ENCODE measurements around the gene PLOD3.

DNA sequence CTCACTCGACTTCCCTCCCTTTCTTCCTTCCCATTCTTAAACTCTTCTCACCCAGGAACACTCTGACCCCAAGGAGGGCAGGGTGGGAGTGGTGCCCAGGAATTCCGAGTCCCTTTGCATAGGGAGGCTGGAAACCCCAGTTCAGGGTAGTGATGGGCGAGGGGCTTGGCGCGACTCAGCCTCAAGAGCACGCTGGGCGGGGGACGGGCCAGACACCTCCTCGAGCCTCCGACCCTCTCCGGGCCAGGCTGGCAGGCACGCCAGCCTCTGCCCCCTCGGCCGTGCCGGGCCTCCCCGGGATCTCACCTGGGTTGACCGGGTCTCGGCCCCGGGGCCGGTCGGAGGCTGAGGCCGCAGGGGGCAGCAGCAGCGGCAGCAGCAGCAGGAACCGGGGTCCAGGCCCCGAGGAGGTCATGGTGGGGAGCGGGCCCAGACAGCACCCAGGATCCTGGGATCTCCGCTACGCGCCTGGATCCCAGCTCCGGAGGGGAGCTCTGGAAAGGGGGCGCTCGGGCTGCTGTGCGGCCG, 457 bp downstream of the PLOD3 start:
- no peak for TF ChIP-seq EP300 (IDR thresholded peaks at IDR 0.05)
- TF ChIP-seq, protein P1, sequence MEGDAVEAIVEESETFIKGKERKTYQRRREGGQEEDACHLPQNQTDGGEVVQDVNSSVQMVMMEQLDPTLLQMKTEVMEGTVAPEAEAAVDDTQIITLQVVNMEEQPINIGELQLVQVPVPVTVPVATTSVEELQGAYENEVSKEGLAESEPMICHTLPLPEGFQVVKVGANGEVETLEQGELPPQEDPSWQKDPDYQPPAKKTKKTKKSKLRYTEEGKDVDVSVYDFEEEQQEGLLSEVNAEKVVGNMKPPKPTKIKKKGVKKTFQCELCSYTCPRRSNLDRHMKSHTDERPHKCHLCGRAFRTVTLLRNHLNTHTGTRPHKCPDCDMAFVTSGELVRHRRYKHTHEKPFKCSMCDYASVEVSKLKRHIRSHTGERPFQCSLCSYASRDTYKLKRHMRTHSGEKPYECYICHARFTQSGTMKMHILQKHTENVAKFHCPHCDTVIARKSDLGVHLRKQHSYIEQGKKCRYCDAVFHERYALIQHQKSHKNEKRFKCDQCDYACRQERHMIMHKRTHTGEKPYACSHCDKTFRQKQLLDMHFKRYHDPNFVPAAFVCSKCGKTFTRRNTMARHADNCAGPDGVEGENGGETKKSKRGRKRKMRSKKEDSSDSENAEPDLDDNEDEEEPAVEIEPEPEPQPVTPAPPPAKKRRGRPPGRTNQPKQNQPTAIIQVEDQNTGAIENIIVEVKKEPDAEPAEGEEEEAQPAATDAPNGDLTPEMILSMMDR (IDR thresholded peaks at IDR 0.05), result no peak
- TF ChIP-seq POLR2AphosphoS5 (IDR thresholded peaks at IDR 0.05), result no peak
